WTC11 (cell line): ENCODE data around the gene DNAJC7. TPM values are rescaled to one million over a fixed set of nuclear protein-coding genes. Genes with fewer than 3 reads are reported as not detected.
"Not testable (repeated sequence)": the region's sequence is repeated elsewhere in the genome, so short reads cannot be mapped to it uniquely, and the experiment has no call there.

Experiments used
- ATAC-seq: fragments of 200-7000 bp; cut with Tn5 transposase; 2 replicates; pipeline ENCODE4 v1.10.0; 2021; ENCODE audit warnings: mild to moderate bottlenecking, moderate library complexity
- CTCF ChIA-PET: fragments of 300-600 bp; sonication (Branson Sonifier 250); formaldehyde crosslinking; loops from one replicate; lab custom pipeline; 2021; ENCODE audit warnings: antibody characterized with exemption; lab: Charles Lee
- POLR2A ChIA-PET: fragments of 350-600 bp; sonication (Branson Sonifier 250); formaldehyde crosslinking; loops from one replicate; lab custom pipeline; 2021; ENCODE audit warnings: antibody characterized with exemption; lab: Charles Lee
- DNase-seq: peaks from one replicate; pipeline ENCODE4 v3.0.0; 2021; ENCODE audit warnings: low spot score
- H3K27ac Mint-ChIP-seq: 2 replicates; pipeline ENCODE4 v1.8.0; 2021; ENCODE audit warnings: mixed read lengths
- H3K27me3 Mint-ChIP-seq: 2 replicates; pipeline ENCODE4 v1.8.0; 2021; ENCODE audit warnings: low read depth, mild to moderate bottlenecking, moderate library complexity, mixed read lengths
- H3K36me3 Mint-ChIP-seq: 2 replicates; pipeline ENCODE4 v1.8.0; 2021; ENCODE audit warnings: mixed read lengths
- H3K4me1 Mint-ChIP-seq: 2 replicates; pipeline ENCODE4 v1.8.0; 2022; ENCODE audit warnings: mixed read lengths
- H3K4me3 Mint-ChIP-seq: 2 replicates; pipeline ENCODE4 v1.8.0; 2021; ENCODE audit warnings: mild to moderate bottlenecking, moderate library complexity, mixed read lengths
- H3K9me3 Mint-ChIP-seq: 2 replicates; pipeline ENCODE4 v1.8.0; 2021; ENCODE audit warnings: mixed read lengths
- CBFB ChIP-seq: sonication (generic); formaldehyde crosslinking; IDR thresholded peaks from 2 replicates; pipeline ENCODE4 v1.8.1; 2022; ENCODE audit warnings: mild to moderate bottlenecking, low read depth, missing genetic modification reagents
- E2F5 ChIP-seq: sonication (generic); formaldehyde crosslinking; IDR thresholded peaks from 2 replicates; pipeline ENCODE4 v1.8.1; 2022; ENCODE audit warnings: mild to moderate bottlenecking, moderate library complexity, missing genetic modification reagents
- ETV6 ChIP-seq: sonication (generic); formaldehyde crosslinking; IDR thresholded peaks from 2 replicates; pipeline ENCODE4 v1.8.1; 2022; ENCODE audit warnings: mild to moderate bottlenecking, missing genetic modification reagents
- FOXJ3 ChIP-seq: sonication (generic); formaldehyde crosslinking; IDR thresholded peaks from 2 replicates; pipeline ENCODE4 v1.9.0; 2021; ENCODE audit warnings: missing genetic modification reagents, mild to moderate bottlenecking, borderline replicate concordance
- GABPB1 ChIP-seq: sonication (generic); formaldehyde crosslinking; IDR thresholded peaks from 2 replicates; pipeline ENCODE4 v1.8.1; 2023; ENCODE audit warnings: mild to moderate bottlenecking, missing genetic modification reagents
- JUN ChIP-seq: sonication (generic); formaldehyde crosslinking; IDR thresholded peaks from 2 replicates; pipeline ENCODE4 v1.8.0; 2023; ENCODE audit warnings: mild to moderate bottlenecking, missing genetic modification reagents
- MXD4 ChIP-seq: fragments of 250-450 bp; sonication (Bioruptor Pico); IDR thresholded peaks from 2 replicates; pipeline ENCODE4 v1.8.0; 2021; ENCODE audit warnings: mild to moderate bottlenecking, moderate library complexity, borderline replicate concordance
- PREB ChIP-seq: sonication (generic); formaldehyde crosslinking; IDR thresholded peaks from 2 replicates; pipeline ENCODE4 v1.8.1; 2022; ENCODE audit warnings: mild to moderate bottlenecking, missing genetic modification reagents, moderate library complexity, borderline replicate concordance
- SP1 ChIP-seq: sonication (generic); formaldehyde crosslinking; conservative IDR thresholded peaks from 2 replicates; pipeline ENCODE4 v1.8.1; 2022; ENCODE audit warnings: missing genetic modification reagents
- TEAD4 ChIP-seq: sonication (generic); formaldehyde crosslinking; IDR thresholded peaks from 2 replicates; pipeline ENCODE4 v1.8.0; 2022; ENCODE audit warnings: mild to moderate bottlenecking, missing genetic modification reagents
- USF1 ChIP-seq: sonication (generic); formaldehyde crosslinking; IDR thresholded peaks from 2 replicates; pipeline ENCODE4 v1.8.0; 2022; ENCODE audit warnings: mild to moderate bottlenecking, missing genetic modification reagents
- ZBTB43 ChIP-seq: sonication (generic); formaldehyde crosslinking; IDR thresholded peaks from 2 replicates; pipeline ENCODE4 v1.8.1; 2023; ENCODE audit warnings: mild to moderate bottlenecking, missing genetic modification reagents
- ZNF138 ChIP-seq: sonication (generic); formaldehyde crosslinking; conservative IDR thresholded peaks from 2 replicates; pipeline ENCODE4 v1.8.1; 2022; ENCODE audit warnings: mild to moderate bottlenecking, moderate library complexity, missing genetic modification reagents
- ZNF416 ChIP-seq: fragments of 250-450 bp; sonication (Bioruptor Pico); IDR thresholded peaks from 2 replicates; pipeline ENCODE4 v1.9.0; 2021; ENCODE audit warnings: mild to moderate bottlenecking, inconsistent platforms
- total RNA-seq: library from RNA; stranded (reverse); gene quantifications from 3 replicates; pipeline ENCODE4 v1.2.3, GENCODE V29; 2021
- TF ChIP-seq, protein P1 (sequence below): sonication (generic); formaldehyde crosslinking; IDR thresholded peaks from 2 replicates; pipeline ENCODE4 v1.8.0; 2022; ENCODE audit warnings: mild to moderate bottlenecking, missing genetic modification reagents
- TF ChIP-seq, protein P2 (sequence below): sonication (generic); formaldehyde crosslinking; IDR thresholded peaks from 2 replicates; pipeline ENCODE4 v1.8.1; 2023; ENCODE audit warnings: mild to moderate bottlenecking, missing genetic modification reagents, moderate library complexity

Gene DNAJC7
- total RNA-seq, 1 experiment from 2014 or later = 140 TPM

DNA sequence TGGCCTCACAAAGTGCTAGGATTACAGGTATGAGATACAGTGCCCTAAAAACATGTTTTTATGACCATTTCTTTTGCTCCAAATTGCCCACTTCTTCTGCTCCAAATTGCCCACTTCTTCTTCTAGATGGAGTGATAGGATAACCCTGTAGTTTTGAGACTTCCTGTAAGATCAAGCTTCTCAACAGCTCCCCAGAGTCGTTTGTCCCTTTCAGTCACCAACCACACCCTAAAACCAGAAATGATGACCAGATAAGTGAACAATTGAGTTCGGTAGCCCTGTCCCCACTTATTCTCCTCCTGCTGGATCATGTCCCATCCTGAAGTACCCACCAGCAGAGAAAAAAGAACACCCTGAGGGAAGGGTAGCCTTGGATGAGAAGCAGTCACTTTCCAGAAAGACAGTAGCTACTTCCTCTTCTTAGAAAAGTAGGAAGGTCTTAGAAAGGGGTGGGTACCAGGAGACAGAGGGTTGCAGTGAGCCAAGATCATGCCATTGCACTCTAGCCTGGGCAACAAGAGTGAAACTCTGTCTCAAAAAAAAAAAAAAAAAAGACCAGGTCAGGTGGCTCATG lies 84.3 kb downstream of the DNAJC7 start:
- POLR2A ChIA-PET = interaction anchor here (0.7 kb wide), 1 partner anchor 91 kb away, joined by 6 read pairs; no protein-coding TSS in a partner anchor
- Mint-ChIP-seq H3K27me3 (no peaks in the 10 kb centered on the region; the same call in 1 of the 2 replicates), H3K4me1 (peaks cover 14% of the 10 kb centered on the region)
- no peak for ATAC-seq
- TF ChIP-seq, protein P1, sequence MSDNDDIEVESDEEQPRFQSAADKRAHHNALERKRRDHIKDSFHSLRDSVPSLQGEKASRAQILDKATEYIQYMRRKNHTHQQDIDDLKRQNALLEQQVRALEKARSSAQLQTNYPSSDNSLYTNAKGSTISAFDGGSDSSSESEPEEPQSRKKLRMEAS (CRISPR knock-in tag) = no peak
- TF ChIP-seq, all 79 proteins: peak for 0
- H3K36me3 Mint-ChIP-seq = no peaks in the 10 kb centered on the region
- CTCF ChIA-PET = interaction anchor here (0.6 to 1.2 kb wide), 5 partner anchors 25 to 198 kb away, joined by 3 to 4 read pairs (median 3); no protein-coding TSS in a partner anchor
- no peak for DNase-seq
- H3K4me3 Mint-ChIP-seq = no peak overlapping the region
- H3K27ac Mint-ChIP-seq = no peak overlapping the region
- no peaks in the 10 kb centered on the region for H3K9me3 Mint-ChIP-seq

- DNase-seq, H3K27ac Mint-ChIP-seq, H3K9me3 Mint-ChIP-seq, H3K36me3 Mint-ChIP-seq, ATAC-seq, H3K27me3 Mint-ChIP-seq: not testable (repeated sequence)
- peaks cover 14% of the 10 kb centered on the region for H3K4me1 Mint-ChIP-seq
- POLR2A ChIA-PET = interaction anchor here (2.5 kb wide), 1 partner anchor 13 kb away, joined by 13 read pairs; the partner anchor contains the start of gene ACLY
- peak; percentile 57; the same call in 1 of the 2 replicates for TF ChIP-seq GABPB1 (CRISPR knock-in tag)
- CTCF ChIA-PET = interaction anchor here (1.7 kb wide), 1 partner anchor 131 kb away, joined by 3 read pairs; no protein-coding TSS in a partner anchor
- peak overlapping the region; percentile 96; the same call in 1 of the 2 replicates for H3K4me3 Mint-ChIP-seq
Observed at GRCh38 chr17:41931715-41932114, 85.5 kb downstream of the DNAJC7 start.

GRCh38 chr17:41930833-41931156 lies 86.4 kb downstream of the DNAJC7 start:
- peaks cover 14% of the 10 kb centered on the region for H3K4me1 Mint-ChIP-seq
- ChIA-PET CTCF (interaction anchor here (0.6 to 5.2 kb wide), 26 partner anchors 8 to 733 kb away, joined by 3 to 56 read pairs (median 3); partner anchors contain the start of genes ACLY, CNP, DNAJC7 and EIF1), POLR2A (interaction anchor here (0.6 to 2.5 kb wide), 12 partner anchors 12 to 740 kb away, joined by 3 to 13 read pairs (median 5); partner anchors contain the start of genes ACLY, CNP, DNAJC7 and JUP)
- not testable (repeated sequence) for H3K27me3 Mint-ChIP-seq, H3K9me3 Mint-ChIP-seq, DNase-seq, H3K36me3 Mint-ChIP-seq, ATAC-seq
- peak overlapping the region; percentile 96 for H3K4me3 Mint-ChIP-seq
- H3K27ac Mint-ChIP-seq = peak overlapping the region; percentile 99; the same call in 1 of the 2 replicates

GRCh38 chr17:41930009-41930832 lies 87.0 kb downstream of the DNAJC7 start, which contains the start of gene ODAD4:
Gene ODAD4, plus strand, starts transcription at chr17:41930617. Its CDS starts 107 bp downstream, at chr17:41930724.
- peak; percentile 99 for ATAC-seq
- Mint-ChIP-seq H3K27ac (peak within 1 kb of the TSS; percentile 99), H3K27me3 (no peaks in the 10 kb centered on the region; the same call in 1 of the 2 replicates), H3K4me1 (peaks cover 14% of the 10 kb centered on the region), H3K9me3 (no peaks in the 10 kb centered on the region), H3K4me3 (peak within 1 kb of the TSS; percentile 96), H3K36me3 (no peaks in the 10 kb centered on the region)
- CTCF ChIA-PET = interaction anchor here (0.6 to 5.2 kb wide), 26 partner anchors 9 to 733 kb away, joined by 3 to 56 read pairs (median 3); partner anchors contain the start of genes ACLY, CNP, DNAJC7 and EIF1
- POLR2A ChIA-PET = interaction anchor here (0.6 to 2.5 kb wide), 12 partner anchors 11 to 740 kb away, joined by 3 to 13 read pairs (median 5); partner anchors contain the start of genes ACLY, CNP, DNAJC7 and JUP
- DNase-seq = peak; percentile 95
- TF ChIP-seq JUN (CRISPR knock-in tag) (no peak), PREB (no peak), ZNF416 (CRISPR knock-in tag) (no peak), E2F5 (CRISPR knock-in tag) (no peak), FOXJ3 (no peak), TEAD4 (CRISPR knock-in tag) (no peak), ZNF138 (CRISPR knock-in tag) (no peak), SP1 (peak; percentile 59), ZBTB43 (CRISPR knock-in tag) (no peak), ETV6 (CRISPR knock-in tag) (no peak), USF1 (CRISPR knock-in tag) (no peak), MXD4 (no peak), CBFB (CRISPR knock-in tag) (no peak)
- TF ChIP-seq, protein P2, sequence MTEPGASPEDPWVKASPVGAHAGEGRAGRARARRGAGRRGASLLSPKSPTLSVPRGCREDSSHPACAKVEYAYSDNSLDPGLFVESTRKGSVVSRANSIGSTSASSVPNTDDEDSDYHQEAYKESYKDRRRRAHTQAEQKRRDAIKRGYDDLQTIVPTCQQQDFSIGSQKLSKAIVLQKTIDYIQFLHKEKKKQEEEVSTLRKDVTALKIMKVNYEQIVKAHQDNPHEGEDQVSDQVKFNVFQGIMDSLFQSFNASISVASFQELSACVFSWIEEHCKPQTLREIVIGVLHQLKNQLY (CRISPR knock-in tag) = no peak
